GM19238 (cell line): ENCODE measurements around the gene CAMTA1.
"Not testable (repeated sequence)": the region's sequence is repeated elsewhere in the genome, so short reads cannot be mapped to it uniquely, and the experiment has no call there.

ENCODE experiments used
- DNase-seq: peaks from one replicate; pipeline ENCODE4 v3.0.0; 2011; ENCODE audit warnings: low spot score; ENCODE audit not compliant: insufficient read length

The CAMTA1 gene

GRCh38 chr1:7783826-7784491, 998.7 kb downstream of the CAMTA1 start, which contains the start of gene PER3:
TSS of gene PER3 (plus strand) at chr1:7784291. CDS start at chr1:7784878, 587 bp downstream.
- DNase-seq = peak; percentile 90

GRCh38 chr1:7784492-7785071, 999.3 kb downstream of the CAMTA1 start:
- no peak for DNase-seq

DNA sequence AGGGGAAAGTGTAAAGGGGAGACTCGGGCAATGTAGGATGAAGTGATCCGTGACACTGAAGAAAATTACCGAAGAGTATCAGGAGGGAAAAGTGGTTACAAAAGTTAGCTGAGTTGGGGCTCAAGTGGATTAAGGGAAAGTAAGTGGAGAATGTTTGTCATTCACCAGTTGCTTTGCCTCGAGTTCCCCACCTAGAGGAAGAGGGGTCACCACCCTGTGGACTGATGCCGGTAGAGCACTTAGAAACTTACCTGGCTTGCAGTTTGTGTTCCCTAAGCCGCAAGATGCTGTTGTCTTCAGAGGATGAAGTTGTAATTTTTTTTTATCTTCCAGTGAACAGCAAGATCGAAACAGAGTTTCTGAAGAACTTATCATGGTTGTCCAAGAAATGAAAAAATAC, 999.9 kb downstream of the CAMTA1 start:
- no peak for DNase-seq

DNA sequence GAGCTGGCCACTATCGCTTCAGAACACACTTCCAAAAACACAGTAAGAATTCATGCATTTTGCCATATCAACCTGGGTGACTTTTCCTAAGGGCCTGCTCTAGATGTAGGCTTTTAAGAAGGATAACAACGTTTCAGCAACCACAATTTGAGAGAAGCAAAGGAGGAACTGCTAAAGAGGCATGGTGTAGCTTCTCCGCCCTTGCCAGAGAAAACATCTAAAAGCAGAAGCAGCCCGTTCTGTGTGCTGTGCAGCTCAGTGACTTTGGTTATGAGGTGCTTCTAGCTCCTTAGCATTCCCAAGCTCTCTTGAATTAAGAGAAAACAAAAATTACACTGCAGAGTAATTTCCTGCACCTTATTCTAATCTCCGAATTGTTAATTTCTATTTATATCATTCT, 1001.5 kb downstream of the CAMTA1 start:
- DNase-seq = no peak

DNA sequence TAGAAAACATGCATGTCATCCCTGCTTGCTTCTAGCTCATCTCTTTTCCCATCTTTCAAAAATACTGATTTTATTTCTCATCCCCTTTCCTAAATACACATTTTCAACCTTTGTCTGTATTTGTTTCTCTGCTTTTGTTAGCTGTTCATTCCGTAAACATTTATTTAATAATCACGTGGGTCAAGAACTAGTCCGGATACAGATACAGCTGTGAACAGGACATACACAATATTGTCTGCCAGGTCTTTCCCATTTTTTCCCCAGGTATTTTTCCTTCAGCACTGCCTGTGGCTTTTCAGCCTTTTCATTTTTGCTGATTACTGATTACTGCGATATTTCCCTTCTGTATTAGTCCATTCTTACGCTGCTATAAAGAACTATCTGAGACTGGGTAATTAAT, 1004.6 kb downstream of the CAMTA1 start:
- no peak for DNase-seq

GRCh38 chr1:7791027-7791426, 1005.8 kb downstream of the CAMTA1 start:
- DNase-seq = not testable (repeated sequence)

GRCh38 chr1:7795406-7795805, 1010.2 kb downstream of the CAMTA1 start:
- no peak for DNase-seq

DNA sequence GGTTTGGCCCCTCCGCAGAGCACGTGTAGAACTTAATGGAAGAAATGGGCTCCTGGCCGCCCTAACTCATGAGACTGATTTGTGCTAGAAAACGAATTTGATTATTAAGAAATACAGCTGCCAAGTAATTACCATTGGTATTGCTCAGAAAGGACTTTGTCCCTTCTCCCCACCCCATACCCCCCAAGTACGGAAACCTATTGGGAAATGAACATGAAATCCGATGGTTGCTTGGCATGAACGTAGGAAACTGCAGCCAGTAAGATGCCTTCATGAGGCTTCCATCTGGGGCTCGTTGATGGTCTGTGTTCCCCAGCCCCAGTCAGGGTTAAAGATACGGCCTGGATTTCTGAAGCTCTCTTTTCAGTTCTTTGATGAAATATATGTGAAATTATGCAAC, 1020.2 kb downstream of the CAMTA1 start:
- no peak for DNase-seq

DNA sequence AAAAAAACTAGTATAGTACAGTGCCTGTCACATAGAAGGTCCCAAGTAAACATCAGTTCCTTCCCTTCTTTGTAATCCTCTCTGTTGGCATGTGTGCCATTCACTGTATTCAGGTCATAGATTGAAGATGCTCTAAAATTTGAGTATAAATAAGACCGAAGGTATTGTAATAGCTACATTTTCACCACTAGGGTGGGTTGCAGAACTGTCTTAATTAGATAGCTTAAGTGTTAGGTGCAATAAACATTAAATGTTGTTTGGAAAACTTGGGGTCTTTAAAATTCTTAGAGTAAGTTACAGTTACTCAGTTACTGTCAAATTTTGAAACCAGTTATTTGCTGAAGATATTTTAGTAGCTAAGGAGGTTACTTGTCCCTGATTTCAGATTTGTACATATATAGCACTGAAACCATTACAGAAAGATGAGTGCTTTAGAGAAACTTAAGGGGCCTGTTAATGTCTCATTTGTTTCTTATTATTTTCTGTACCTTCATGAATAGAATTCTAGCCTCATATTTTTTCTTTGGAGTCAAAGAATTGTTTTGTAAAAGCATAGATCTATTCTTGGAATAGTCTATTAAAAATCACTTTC, 1023.1 kb downstream of the CAMTA1 start:
- no peak for DNase-seq

GRCh38 chr1:7809742-7810141, 1024.5 kb downstream of the CAMTA1 start:
- DNase-seq = no peak

- DNase-seq = no peak
Measured at GRCh38 chr1:7810395-7810794, 1025.1 kb downstream of the CAMTA1 start.

DNA sequence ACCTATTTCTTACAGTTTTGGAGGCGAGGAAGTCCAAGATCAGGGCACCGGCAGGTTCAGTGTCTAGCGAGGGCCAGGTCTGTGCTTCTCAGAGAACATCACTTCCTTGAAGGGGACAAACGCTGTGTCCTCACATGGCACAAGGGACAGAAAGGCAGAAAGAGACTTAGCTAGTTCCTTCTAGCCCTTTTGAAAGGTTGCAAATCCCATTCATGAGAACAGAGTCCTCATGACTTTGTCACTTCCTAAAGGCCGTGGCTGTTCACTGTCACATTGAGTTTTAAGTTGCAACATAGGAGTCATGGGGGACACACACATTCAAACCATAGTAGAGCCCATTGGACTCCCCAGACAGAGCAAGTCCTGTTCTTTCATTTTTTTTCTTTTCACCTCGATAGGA, 1026.2 kb downstream of the CAMTA1 start:
- no peak for DNase-seq

DNA sequence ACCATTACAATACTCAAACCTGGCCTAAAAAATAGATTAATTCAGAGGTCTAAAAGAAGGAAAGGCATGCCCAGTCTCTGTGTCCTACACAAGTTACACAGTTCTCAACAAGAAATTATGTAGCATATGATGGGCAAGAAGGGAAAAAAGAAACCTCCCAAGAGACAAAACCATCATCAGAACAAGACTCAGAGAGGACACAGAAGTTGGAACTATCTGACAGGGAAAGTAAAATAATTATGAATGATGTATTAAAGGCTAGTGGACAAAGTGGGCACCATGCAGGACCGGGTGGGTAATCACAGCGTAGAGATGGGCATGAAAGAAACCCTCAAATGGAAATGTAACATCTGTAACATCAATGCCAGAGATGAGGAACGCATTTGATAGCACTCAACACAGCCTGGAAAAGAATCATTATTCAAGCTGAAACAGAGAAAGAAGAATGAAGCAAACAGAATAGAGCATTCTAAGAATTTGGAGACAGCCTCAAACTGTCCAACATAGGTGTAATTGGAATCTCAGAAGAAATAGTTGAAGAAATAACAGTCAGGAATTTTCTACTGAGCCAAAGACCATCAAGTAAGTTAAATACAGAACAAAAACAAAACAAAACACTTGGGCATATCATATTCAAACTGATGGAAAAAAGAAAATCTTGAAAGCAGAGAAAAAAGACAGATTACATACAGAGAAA, 1028.6 kb downstream of the CAMTA1 start:
- DNase-seq = no peak
